Stimulated activated CD8-positive, alpha-beta memory T cell treated with anti-CD3 and anti-CD28 coated beads, Interleukin-12 subunit alpha, Interleukin-12 subunit beta, amount 100 ng/mL, for 24 hours (primary cell): Measurements from ENCODE around the gene ADAMTS8.

Experiments
- DNase-seq: peaks from one replicate; pipeline ENCODE4 v3.0.0-alpha.2; 2020; ENCODE audit errors: extremely low read depth

Gene ADAMTS8

DNA sequence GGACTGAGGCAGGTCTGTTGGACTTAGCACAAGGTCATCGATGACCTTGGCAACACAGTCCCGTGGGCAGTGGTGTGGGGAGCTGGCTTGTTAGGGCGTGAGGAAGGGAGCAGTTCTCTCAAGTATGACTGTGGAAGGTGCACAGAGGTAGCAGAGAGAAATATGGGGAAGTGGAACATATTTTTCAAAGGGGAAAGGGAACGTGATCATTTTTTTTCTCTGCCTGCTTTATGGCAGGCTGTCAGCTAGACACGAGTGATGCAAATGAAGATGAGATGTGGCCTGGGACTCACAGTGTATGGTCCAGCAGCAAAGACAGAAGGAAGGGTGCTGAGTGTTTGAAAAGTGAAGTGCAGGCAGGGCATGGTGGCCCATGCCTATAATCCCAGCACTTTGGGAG is 30.6 kb downstream of the ADAMTS8 start:
- no peak for DNase-seq

DNA sequence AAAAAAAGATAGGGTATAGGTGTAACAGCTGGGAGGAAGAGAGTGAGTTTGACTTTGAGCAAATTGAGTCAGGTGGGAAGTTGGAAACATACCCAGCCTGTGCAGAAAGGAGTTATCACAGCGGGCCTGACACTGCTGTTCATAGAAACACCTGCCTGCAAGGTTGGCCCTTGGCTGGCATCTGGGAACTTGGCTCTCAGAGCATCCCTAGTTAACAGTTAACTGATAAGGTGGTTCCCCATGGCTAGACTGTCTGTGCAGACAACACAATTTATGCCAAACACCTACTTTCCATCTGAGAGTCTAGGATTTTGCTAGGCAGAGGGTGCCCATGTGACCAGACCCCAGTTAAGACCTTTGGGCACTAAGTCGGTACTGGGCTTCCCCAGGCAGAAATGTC is 31.4 kb downstream of the ADAMTS8 start:
- DNase-seq = no peak

- no peak for DNase-seq
These were observed 33.8 kb downstream of the ADAMTS8 start for GRCh38 chr11:130394615-130395014.

- DNase-seq = no peak
These were observed 36.7 kb downstream of the ADAMTS8 start for GRCh38 chr11:130391711-130392110.

GRCh38 chr11:130390071-130390758 is 38.2 kb downstream of the ADAMTS8 start:
- DNase-seq = no peak

DNA sequence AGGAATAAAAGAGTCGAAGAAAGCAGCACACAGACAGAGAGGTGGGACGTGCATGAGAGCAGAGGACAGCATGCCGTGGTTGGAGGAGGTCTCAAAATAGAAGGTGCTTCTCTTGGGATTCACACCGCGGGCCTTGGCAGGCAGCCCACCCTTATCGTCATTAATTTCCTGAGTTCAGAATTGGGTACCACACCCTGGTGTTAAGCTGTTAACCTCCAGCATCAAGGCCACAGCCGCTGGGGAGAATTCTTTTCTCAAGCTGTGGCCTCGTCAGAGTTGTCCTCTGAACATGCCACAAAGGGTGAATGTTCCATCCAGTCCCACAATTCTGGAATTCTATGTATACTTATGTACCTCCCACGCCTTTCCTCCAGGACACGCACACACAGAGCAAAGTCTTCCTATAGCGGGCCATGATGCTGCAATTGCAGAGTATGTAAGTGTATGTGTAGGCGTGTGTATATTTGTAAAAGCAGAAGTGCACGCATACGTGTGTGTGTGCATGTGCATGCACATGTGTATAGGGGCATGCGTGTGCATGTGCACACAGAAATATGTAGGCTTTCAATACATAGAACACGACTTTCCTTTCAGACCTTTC is 39.0 kb downstream of the ADAMTS8 start:
- no peak for DNase-seq

GRCh38 chr11:130388607-130389205 is 39.7 kb downstream of the ADAMTS8 start:
- DNase-seq = no peak

DNA sequence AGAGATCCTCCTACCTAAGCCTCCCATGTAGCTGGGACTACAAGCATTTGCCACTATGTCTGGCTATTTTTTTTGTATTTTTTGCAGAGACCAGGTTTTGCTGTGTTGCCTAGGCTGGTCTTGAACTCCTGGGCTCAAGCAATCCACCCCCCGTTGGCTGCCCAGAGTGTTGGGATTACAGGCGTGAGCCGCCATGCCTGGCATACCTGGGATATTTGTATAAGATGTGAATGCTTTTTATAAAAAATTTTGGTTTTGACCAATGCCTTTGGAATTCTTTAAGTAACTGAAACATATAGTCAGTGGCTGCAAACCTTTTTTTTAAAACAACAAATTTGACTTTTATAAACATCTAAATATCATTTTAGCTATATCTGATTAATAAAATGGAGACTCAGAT is 42.4 kb downstream of the ADAMTS8 start:
- DNase-seq = no peak

- no peak for DNase-seq
These were observed 44.8 kb downstream of the ADAMTS8 start for GRCh38 chr11:130383344-130384211.

DNA sequence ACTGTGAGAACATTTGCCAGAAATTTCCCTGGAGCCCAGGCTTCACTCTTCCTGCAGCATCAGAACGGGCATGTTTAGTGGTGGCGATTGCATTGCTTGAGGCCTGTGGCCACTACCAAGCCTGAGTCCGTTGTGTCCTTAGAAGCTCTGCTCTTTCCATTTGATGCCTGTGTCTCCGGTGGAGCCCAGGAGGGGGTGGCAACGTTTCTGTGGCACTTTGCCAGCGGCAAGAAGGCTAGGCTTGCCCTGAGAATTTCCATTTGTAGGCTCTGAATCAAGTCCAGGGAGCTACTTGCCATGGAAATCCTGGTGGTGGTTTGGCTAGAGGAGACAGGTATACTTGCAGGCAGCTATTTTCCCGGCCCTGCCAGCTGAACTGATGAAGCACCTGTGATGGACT is 47.1 kb downstream of the ADAMTS8 start:
- no peak for DNase-seq

DNA sequence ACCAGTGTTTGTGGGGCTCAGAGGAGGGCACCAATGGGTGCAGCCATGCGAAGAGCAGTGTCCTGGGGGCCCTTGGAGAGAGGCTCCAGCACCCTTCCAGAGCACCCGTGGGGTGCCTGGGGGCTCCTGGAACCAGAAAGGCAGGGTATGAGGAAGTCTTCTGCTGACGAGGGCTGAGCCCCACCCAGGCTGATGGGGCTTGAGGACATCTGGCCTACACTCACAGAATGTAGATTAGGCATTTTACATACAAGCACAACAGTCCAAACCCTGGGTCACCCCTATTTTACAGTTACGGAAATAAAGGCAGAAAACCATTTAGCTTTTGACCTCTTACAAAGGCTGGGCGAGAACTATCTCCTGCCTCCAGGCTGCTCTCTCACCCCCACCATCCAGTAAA is 47.6 kb downstream of the ADAMTS8 start:
- DNase-seq = no peak

DNA sequence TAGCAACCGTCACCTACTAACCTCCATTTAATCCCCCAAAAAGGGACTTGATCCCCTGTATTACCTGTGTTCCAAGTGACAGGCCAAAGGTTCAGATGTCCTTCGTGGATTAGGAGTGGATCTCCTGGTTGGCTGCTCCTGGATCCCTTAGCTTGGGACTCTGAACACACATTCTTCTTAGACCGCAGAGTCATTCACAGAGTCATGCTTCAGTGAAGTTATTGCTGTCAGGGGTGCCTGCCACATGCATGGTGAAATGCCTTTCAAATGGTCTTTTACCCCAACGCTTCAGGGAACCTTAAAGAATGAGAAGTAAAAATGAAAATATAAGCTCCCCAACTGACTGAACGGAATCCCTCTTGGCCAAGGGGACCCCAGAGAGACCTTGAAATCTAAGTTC is 49.1 kb downstream of the ADAMTS8 start:
- DNase-seq = no peak

DNA sequence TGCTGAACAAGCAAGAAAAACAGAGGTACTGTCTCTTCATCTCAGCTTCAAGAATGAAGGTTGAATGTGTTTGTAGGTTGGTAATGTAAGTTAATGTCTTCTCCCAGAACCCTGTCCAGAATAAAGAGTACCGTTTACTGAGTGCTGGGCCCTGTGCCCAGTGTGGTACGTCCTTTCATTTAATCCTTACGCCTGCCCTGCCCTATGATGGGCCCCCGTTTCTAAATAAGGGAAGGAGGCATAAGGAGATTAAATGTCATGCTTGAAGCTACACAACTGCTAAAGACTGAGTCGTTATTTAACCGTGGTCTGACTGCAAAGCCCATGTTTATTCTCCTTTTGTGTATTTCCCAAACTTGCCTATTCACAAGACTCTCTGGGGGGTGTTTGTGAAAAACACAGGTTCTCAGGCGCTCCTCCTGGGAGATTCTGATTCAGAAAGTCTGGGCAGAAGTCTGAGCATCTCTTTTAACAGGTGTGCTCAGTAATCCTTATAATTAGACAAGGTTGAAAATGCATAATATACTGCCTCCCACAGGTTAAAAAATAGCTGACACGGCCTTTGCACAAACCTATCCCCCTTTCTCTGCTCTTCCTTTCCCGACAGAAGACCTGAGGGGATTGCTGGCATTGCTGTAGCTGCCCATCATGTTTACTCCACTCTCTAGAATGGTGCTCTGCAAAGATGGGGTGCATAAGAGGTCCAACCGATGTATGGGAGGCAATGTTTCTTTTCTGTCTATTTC is 57.4 kb downstream of the ADAMTS8 start:
- no peak for DNase-seq

DNA sequence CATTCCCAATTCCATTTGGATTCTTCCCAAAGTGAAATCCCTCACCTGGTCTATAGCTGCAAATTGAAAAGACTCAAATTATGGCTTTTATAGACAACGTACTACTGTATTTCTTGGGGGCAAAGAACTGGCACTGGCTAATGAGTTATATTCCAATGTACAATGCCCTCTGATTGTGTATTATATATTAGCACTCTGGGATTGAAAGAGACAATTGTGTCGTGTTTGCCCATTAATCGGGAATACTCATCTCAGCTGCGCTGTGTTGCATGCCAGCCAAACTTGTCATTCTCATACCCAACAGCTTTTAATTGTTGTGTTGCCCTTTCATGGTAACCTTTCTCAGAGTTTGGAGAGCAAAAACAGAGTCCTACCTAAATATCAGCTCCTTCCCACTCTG is 58.7 kb downstream of the ADAMTS8 start:
- no peak for DNase-seq

DNA sequence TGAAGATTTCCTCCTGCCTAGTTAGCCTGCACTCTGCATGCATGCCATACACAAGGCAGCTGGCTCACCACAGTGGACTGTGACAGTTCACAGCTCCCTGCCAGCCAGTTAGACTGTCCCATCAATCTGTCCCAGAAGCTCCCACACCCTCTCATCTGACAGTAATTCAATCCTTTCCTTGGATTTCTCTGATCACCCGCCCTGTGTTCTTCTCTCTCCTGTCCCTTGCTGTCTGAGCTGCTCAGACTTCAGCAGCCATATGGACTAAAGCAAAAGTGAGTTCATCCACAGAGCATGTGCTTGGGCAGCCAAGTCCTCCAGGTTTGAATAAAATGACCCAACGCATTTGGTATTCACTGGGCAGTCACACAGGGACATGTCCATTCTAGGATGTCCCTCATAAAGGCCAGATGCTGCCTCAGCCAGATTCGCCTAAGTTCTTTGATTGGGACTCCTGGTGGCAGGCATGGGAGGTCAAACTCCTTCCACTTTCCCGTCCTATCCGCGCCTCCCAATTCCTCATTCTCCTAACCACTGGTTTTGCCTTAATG is 59.2 kb downstream of the ADAMTS8 start:
- no peak for DNase-seq

DNA sequence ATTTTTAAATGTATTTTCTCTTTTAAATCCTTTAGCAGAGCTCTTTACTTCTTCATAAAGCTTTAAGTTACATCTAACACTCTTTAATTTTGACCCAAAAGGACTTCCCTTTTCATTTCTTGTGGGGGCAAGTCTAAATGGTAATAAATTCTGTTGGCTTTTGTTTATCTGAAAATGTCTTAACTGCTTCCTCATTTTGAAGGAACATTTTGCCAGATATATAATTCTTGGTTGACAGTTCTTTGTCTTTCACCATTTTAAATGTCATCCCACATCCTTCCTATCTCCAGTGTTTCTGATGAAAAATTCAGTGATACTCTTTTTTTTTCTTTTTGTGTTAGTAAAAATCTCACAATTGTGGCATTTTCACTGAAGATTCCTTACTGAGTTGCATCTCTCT is 69.0 kb downstream of the ADAMTS8 start:
- DNase-seq = no peak

DNA sequence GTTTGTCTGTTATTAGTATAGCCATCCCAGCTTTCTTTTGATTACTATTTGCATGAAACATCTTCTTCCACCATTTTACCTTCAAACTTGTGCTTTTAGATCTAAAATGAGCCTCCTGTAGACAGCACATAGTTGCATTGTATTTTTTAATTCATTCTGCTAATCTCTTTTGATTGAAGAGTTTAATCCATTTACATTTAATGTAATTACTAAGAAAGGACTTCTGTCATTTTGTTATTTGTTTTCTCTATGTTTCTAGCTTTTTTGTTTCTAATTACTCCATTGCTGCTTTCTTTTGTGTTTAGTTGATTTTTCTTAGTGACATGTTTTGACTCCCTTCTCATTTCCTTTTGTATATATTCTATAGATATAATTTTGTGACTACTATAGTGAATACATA is 70.0 kb downstream of the ADAMTS8 start:
- no peak for DNase-seq
